Activated T-cell treated with anti-CD3 and anti-CD28 coated beads for 4 hours (primary cell): Measurements from ENCODE around the gene RBKS.
"Not testable (repeated sequence)": the region's sequence is repeated elsewhere in the genome, so short reads cannot be mapped to it uniquely, and the experiment has no call there.

Experiments used
- DNase-seq: peaks from one replicate; pipeline ENCODE4 v3.0.0-alpha.2; 2020

The RBKS gene

GRCh38 chr2:27870724-27871123 lies 19.5 kb downstream of the RBKS start:
- no peak for DNase-seq

- no peak for DNase-seq
These were observed 20.4 kb downstream of the RBKS start for GRCh38 chr2:27869763-27870162.

GRCh38 chr2:27866237-27866636 lies 23.9 kb downstream of the RBKS start:
- no peak for DNase-seq

GRCh38 chr2:27863955-27864354 lies 26.2 kb downstream of the RBKS start:
- DNase-seq = not testable (repeated sequence)

- DNase-seq = no peak
These were observed 27.0 kb downstream of the RBKS start for GRCh38 chr2:27863146-27863545.

- DNase-seq = no peak
These were observed 30.1 kb downstream of the RBKS start for GRCh38 chr2:27860111-27860510.

GRCh38 chr2:27857417-27858172 lies 32.6 kb downstream of the RBKS start:
- DNase-seq = no peak

- DNase-seq = no peak
These were observed 33.2 kb downstream of the RBKS start for GRCh38 chr2:27856956-27857355.

GRCh38 chr2:27856386-27856785 lies 33.8 kb downstream of the RBKS start:
- DNase-seq = no peak

- DNase-seq = no peak
These were observed 34.7 kb downstream of the RBKS start for GRCh38 chr2:27855476-27855875.

- DNase-seq = no peak
These were observed 35.8 kb downstream of the RBKS start for GRCh38 chr2:27854229-27854862.

GRCh38 chr2:27852691-27853090 lies 37.5 kb downstream of the RBKS start:
- no peak for DNase-seq

GRCh38 chr2:27849558-27850205 lies 40.5 kb downstream of the RBKS start:
- DNase-seq = no peak

- no peak for DNase-seq
These were observed 42.9 kb downstream of the RBKS start for GRCh38 chr2:27847333-27847732.

GRCh38 chr2:27844821-27845255 lies 45.3 kb downstream of the RBKS start:
- no peak for DNase-seq

- DNase-seq = no peak
These were observed 46.2 kb downstream of the RBKS start for GRCh38 chr2:27843992-27844391.

- no peak for DNase-seq
These were observed 47.3 kb downstream of the RBKS start for GRCh38 chr2:27842894-27843293.

GRCh38 chr2:27839022-27839618 lies 51.1 kb downstream of the RBKS start:
- no peak for DNase-seq

- no peak for DNase-seq
These were observed 51.7 kb downstream of the RBKS start for GRCh38 chr2:27838502-27838901.

- no peak for DNase-seq
These were observed 56.3 kb downstream of the RBKS start for GRCh38 chr2:27833931-27834330.

GRCh38 chr2:27832396-27832795 lies 57.8 kb downstream of the RBKS start:
- no peak for DNase-seq

GRCh38 chr2:27831279-27832050 lies 58.7 kb downstream of the RBKS start:
- DNase-seq = no peak

GRCh38 chr2:27830656-27831055 lies 59.5 kb downstream of the RBKS start:
- DNase-seq = no peak
